Measurements from ENCODE around the gene CHD2.
A peak's percentile ranks its signal among the peaks of the same experiment; 100 is the strongest.

The CHD2 gene

GRCh38 chr15:92953566-92953965, 53.4 kb downstream of the CHD2 start:
- Histone ChIP-seq H4K20me1 (ENCODE audit: insufficient read depth) (no peaks in the 10 kb centered on the region), H3K9ac (no peak overlapping the region), H2AFZ (ENCODE audit: low read depth) (no peak overlapping the region), H3K27me3 (ENCODE audit: insufficient read depth, low read depth) (no peaks in the 10 kb centered on the region), H3K36me3 (ENCODE audit: insufficient read depth) (peaks cover 31% of the 10 kb centered on the region), H3K4me1 (ENCODE audit: low read depth, poor library complexity, severe bottlenecking) (no peaks in the 10 kb centered on the region), H3K79me2 (ENCODE audit: insufficient read depth, low read depth) (no peaks in the 10 kb centered on the region; the same call in 1 of the 2 replicates), H3K4me3 (IDR thresholded peaks at IDR 0.05; ENCODE audit: insufficient read depth, low read depth, low read length) (no peak overlapping the region), H3K4me2 (no peak overlapping the region), H3K27ac (no peak overlapping the region)
- no peak for TF ChIP-seq CTCF (conservative IDR thresholded peaks at IDR 0.05; ENCODE audit: low read depth, low read length)

- Histone ChIP-seq H3K27me3 (ENCODE audit: insufficient read depth, low read depth) (no peaks in the 10 kb centered on the region), H3K9ac (no peak overlapping the region), H4K20me1 (ENCODE audit: insufficient read depth) (no peaks in the 10 kb centered on the region), H2AFZ (ENCODE audit: low read depth) (no peak overlapping the region), H3K4me3 (IDR thresholded peaks at IDR 0.05; ENCODE audit: insufficient read depth, low read depth, low read length) (no peak overlapping the region), H3K4me1 (ENCODE audit: low read depth, poor library complexity, severe bottlenecking) (no peaks in the 10 kb centered on the region), H3K36me3 (ENCODE audit: insufficient read depth) (peaks cover 26% of the 10 kb centered on the region), H3K4me2 (no peak overlapping the region), H3K27ac (no peak overlapping the region), H3K79me2 (ENCODE audit: insufficient read depth, low read depth) (no peaks in the 10 kb centered on the region; the same call in 1 of the 2 replicates)
- TF ChIP-seq CTCF (conservative IDR thresholded peaks at IDR 0.05; ENCODE audit: low read depth, low read length): no peak
Observed at GRCh38 chr15:92954002-92954401, 53.9 kb downstream of the CHD2 start.

GRCh38 chr15:92954578-92954977, 54.5 kb downstream of the CHD2 start:
- peaks cover 21% of the 10 kb centered on the region for H3K36me3 ChIP-seq (ENCODE audit: insufficient read depth)
- no peak overlapping the region for H3K4me3 ChIP-seq (IDR thresholded peaks at IDR 0.05; ENCODE audit: insufficient read depth, low read depth, low read length)
- H3K4me1 ChIP-seq (ENCODE audit: low read depth, poor library complexity, severe bottlenecking): no peaks in the 10 kb centered on the region
- no peaks in the 10 kb centered on the region for H3K27me3 ChIP-seq (ENCODE audit: insufficient read depth, low read depth)
- H3K79me2 ChIP-seq (ENCODE audit: insufficient read depth, low read depth): no peaks in the 10 kb centered on the region; the same call in 1 of the 2 replicates
- H4K20me1 ChIP-seq (ENCODE audit: insufficient read depth): no peaks in the 10 kb centered on the region
- no peak overlapping the region for H2AFZ ChIP-seq (ENCODE audit: low read depth)
- H3K9ac ChIP-seq: no peak overlapping the region
- H3K4me2 ChIP-seq: no peak overlapping the region
- peak; percentile 66 for TF ChIP-seq CTCF (conservative IDR thresholded peaks at IDR 0.05; ENCODE audit: low read depth, low read length)
- H3K27ac ChIP-seq: no peak overlapping the region

GRCh38 chr15:92955706-92956105, 55.6 kb downstream of the CHD2 start:
- Histone ChIP-seq H3K27ac (no peak overlapping the region), H3K4me3 (IDR thresholded peaks at IDR 0.05; ENCODE audit: insufficient read depth, low read depth, low read length) (no peak overlapping the region), H4K20me1 (ENCODE audit: insufficient read depth) (no peaks in the 10 kb centered on the region), H3K27me3 (ENCODE audit: insufficient read depth, low read depth) (no peaks in the 10 kb centered on the region), H3K36me3 (ENCODE audit: insufficient read depth) (peaks cover 20% of the 10 kb centered on the region; the same call in 1 of the 2 replicates), H3K79me2 (ENCODE audit: insufficient read depth, low read depth) (peaks cover under 1% of the 10 kb centered on the region; the same call in 1 of the 2 replicates), H2AFZ (ENCODE audit: low read depth) (no peak overlapping the region), H3K4me2 (no peak overlapping the region), H3K4me1 (ENCODE audit: low read depth, poor library complexity, severe bottlenecking) (no peaks in the 10 kb centered on the region), H3K9ac (no peak overlapping the region)
- no peak for TF ChIP-seq CTCF (conservative IDR thresholded peaks at IDR 0.05; ENCODE audit: low read depth, low read length)
